Measurements from ENCODE around the gene PRMT7.

GRCh38 chr16:68387301-68387700, 76.5 kb downstream of the PRMT7 start:
- no peak for TF ChIP-seq CTCF (IDR thresholded peaks at IDR 0.05; ENCODE audit: insufficient read depth, low read length, poor library complexity, severe bottlenecking)
- TF ChIP-seq EZH2phosphoT487 (conservative IDR thresholded peaks at IDR 0.05; ENCODE audit: low read length): no peak
